Measurements from ENCODE around the gene GOLGA6C. TPM values are rescaled to one million over a fixed set of nuclear protein-coding genes. Genes with fewer than 3 reads are reported as not detected.
A peak's percentile ranks its signal among the peaks of the same experiment; 100 is the strongest.
"Not testable (repeated sequence)": the region's sequence is repeated elsewhere in the genome, so short reads cannot be mapped to it uniquely, and the experiment has no call there.

Gene GOLGA6C, protein sequence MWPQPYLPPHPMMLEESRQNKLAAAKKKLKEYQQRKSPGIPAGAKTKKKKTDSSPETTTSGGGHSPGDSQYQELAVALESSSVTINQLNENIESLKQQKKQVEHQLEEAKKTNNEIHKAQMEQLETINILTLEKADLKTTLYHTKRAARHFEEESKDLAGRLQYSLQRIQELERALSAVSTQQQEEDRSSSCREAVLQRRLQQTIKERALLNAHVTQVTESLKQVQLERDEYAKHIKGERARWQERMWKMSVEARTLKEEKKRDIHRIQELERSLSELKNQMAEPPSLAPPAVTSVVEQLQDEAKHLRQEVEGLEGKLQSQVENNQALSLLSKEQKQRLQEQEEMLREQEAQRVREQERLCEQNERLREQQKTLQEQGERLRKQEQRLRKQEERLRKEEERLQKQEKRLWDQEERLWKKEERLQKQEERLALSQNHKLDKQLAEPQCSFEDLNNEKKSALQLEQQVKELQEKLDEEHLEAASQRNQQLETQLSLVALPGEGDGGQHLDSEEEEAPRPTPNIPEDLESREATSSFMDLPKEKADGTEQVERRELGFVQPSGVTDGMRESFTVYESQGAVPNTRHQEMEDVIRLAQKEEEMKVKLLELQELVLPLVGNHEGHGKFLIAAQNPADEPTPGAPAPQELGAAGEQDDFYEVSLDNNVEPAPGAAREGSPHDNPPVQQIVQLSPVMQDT
- total RNA-seq: not detected

DNA sequence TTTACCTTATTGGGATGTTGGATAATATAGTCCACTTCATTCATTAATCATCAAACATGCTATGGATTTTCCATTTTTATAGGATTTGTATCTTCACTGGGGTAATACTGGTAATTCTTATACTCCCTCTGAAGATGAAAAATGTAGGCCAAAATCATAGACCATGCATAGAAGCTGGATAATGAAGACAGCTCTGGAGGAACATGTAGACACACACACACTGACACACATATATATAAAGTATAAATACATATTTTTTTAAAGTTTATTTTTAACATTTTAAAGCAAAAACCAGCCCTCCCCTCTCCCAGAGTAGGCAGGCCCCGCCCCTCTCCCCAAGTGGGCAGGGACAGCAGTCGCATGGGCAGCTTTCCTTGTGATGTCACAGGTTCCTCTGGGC lies at the start of gene GOLGA6C:
GOLGA6C (plus strand) TSS at position 301 of the 400 bp plus-strand sequence. CDS start 265 bp downstream, outside the sequence.
- H3K36me3 Mint-ChIP-seq; H3K9me3 Mint-ChIP-seq (ENCODE audit: low read depth); H3K4me3 Mint-ChIP-seq; H3K4me1 Mint-ChIP-seq; CTCF ChIA-PET; ATAC-seq; H3K27me3 Mint-ChIP-seq; DNase-seq; H3K27ac Mint-ChIP-seq: not testable (repeated sequence)

DNA sequence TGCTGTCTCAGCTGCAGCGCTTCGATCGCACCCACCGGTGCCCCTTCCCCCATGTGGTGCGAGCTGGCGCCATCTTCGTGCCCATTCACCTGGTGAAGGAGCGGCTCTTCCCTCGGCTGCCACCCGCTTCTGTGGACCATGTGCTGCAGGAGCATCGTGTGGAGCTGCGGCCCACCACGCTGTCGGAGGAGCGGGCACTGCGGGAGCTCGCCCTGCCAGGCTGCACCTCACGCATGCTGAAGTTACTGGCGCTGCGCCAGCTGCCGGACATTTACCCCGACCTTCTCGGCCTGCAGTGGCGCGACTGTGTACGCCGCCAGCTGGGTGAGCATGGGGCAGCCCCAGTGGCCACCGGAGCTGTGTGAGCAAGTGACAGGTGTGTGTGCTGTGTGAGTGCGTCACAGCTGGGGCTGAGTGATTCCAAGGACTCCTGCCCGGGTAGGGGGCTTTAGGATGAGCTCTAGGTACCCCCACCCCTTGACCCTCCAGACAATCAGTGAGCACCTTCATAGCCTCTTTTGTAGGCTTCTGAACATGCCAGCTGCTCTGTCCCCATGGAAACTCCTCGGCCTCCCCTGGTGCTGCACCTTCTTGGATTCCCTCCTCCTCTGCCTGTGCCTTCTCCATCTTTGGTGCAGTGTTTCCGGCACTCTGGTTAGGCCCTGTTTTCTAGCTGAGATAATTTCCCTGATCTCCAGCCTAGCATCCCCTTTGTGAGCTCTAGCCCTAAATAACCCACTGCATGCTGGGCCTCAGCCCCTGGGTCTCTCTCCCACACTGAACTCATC lies 49.4 kb upstream of the GOLGA6C start:
- Mint-ChIP-seq H3K36me3 (peaks cover 42% of the 10 kb centered on the region), H3K27ac (no peak overlapping the region), H3K27me3 (no peaks in the 10 kb centered on the region), H3K9me3 (ENCODE audit: low read depth) (no peaks in the 10 kb centered on the region), H3K4me3 (no peak overlapping the region), H3K4me1 (peaks cover 45% of the 10 kb centered on the region)
- ATAC-seq (no peak), DNase-seq (no peak)
- CTCF ChIA-PET: interaction anchor here (2.1 kb wide), 1 partner anchor 179 kb away, joined by 11 read pairs; no protein-coding TSS in a partner anchor

DNA sequence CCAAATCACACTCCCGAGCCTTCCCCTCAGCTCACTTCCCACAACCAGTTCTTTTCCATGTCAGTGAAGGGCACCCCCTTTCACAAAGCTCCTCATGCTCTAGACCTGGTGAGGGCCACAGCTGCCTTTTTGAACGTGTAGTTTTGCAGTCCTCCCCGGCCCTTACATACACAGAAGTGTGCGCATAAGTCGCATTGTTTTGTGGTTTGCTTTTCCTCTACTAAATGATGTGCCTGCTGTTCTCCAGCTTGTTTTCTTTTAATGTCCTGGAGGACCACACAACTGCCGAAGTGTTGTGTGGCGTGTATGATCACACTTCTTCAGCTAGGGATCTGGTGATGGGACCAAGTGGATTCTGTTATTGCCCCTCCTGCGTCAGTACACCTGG lies 48.9 kb upstream of the GOLGA6C start:
- Mint-ChIP-seq H3K36me3 (peaks cover 40% of the 10 kb centered on the region), H3K27me3 (no peaks in the 10 kb centered on the region), H3K4me3 (no peak overlapping the region), H3K4me1 (peaks cover 40% of the 10 kb centered on the region), H3K27ac (no peak overlapping the region), H3K9me3 (ENCODE audit: low read depth) (no peaks in the 10 kb centered on the region)
- DNase-seq (no peak), ATAC-seq (no peak)
- CTCF ChIA-PET: interaction anchor here (2.1 kb wide), 1 partner anchor 180 kb away, joined by 11 read pairs; no protein-coding TSS in a partner anchor

DNA sequence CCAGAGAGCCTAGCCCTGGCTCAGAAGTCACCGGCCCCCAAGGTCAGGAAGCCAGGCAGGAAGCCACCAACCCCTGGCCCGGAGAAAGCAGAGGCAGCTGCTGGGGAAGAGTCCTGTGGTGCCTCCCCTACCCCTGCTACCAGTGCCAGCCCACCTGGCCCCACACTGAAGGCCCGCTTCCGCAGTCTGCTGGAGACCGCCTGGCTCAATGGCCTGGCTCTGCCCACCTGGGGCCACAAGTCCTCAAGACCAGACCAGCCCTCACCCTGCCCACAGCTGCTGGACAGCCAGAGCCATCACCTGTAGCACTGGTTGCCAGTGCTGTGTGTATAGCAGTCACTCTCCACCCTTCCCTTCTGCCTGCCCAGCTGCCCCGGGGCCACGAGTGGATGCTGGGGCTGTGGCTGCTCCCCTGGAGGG lies 47.3 kb upstream of the GOLGA6C start:
- Mint-ChIP-seq H3K4me1 (peaks cover 30% of the 10 kb centered on the region), H3K27me3 (no peaks in the 10 kb centered on the region), H3K4me3 (no peak overlapping the region), H3K36me3 (peaks cover 37% of the 10 kb centered on the region), H3K9me3 (ENCODE audit: low read depth) (no peaks in the 10 kb centered on the region), H3K27ac (peak overlapping the region; percentile 63)
- DNase-seq: no peak
- CTCF ChIA-PET: no interaction called here
- ATAC-seq: no peak

DNA sequence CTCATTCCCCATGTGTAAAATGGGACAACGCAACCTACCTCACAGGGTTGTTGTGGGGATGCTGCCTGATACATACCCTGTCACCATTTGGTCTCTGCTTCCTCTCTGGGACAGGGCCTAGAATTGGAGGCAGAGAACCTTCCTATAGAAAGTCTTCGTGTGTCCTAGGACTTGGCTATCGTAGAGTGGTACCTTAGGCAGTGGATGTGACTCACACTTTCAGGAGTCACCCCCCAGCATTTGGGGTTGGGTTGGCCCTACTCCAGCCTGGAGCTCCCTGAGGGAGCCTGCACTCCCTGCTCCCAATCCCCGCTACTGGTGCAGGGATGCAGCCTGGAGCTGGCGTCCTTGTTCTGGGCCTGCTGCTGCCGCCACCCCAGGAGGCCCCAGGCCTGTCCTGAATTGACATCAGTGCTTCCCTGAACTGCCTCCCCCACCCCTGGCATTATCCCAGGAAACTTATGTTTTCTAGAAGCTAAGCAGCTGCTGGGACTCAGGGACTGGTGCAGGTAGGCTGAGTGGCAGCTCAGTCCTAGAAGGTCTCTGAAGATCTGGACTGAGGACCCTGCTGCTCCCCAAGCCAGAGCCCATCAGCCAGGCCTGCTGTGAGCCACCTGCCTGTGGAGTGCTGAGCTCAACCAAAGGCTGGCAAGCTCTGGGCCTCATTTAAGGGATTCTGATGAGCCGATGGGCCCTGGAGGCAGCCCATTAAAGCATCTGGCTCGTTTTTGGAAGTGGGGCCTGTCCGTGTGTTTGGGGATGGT lies 46.5 kb upstream of the GOLGA6C start:
- no peak overlapping the region for H3K27ac Mint-ChIP-seq

DNA sequence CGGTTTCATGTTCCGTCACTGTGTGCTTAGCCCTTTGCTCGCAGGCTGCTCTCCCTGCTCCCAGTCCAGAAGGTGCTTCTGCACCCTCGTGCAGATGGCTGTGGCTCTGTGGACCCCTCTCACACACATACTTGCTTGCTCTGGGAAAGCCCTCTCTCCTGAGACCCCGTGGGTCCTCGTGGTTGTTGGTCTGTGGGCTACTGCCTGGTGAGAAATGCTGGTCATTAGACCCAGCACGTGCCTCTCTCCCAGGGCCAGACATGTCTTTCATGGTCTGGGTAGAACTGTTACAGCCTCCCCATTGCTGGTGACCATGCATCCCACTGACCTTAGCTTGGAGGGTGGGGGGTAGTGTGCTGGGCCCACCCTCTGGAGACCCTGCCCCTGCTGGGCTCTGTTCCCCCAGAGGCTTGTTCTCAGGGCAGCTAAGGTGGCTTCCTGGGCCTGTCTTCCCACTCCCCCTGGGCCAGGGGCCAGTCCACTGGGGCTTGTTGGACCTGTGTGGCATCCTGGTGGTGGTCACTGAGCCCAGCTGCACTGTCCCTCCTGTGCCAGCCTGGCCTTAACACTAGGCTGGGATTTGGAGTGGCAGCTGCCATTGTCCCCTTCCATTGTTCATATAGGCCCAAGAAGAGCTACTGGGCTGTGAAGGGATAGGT lies 45.8 kb upstream of the GOLGA6C start:
- Mint-ChIP-seq H3K36me3 (peaks cover 32% of the 10 kb centered on the region), H3K27ac (no peak overlapping the region), H3K4me1 (peaks cover 30% of the 10 kb centered on the region), H3K4me3 (no peak overlapping the region), H3K9me3 (ENCODE audit: low read depth) (no peaks in the 10 kb centered on the region), H3K27me3 (no peaks in the 10 kb centered on the region)
- ATAC-seq (no peak), DNase-seq (no peak)
- CTCF ChIA-PET: interaction anchor here (0.8 to 1.3 kb wide), 4 partner anchors 11 to 189 kb away, joined by 3 to 5 read pairs (median 4); partner anchors contain the start of genes C15orf39 and PPCDC

More for the DNA sequence above, 46.5 kb upstream of the GOLGA6C start:
- no peak overlapping the region for H3K4me3 Mint-ChIP-seq
- H3K27me3 Mint-ChIP-seq: no peaks in the 10 kb centered on the region
- CTCF ChIA-PET: interaction anchor here (0.8 to 1.3 kb wide), 3 partner anchors 170 to 188 kb away, joined by 3 to 4 read pairs (median 3); partner anchors contain the start of gene PPCDC
- ATAC-seq (no peak), DNase-seq (no peak)
- H3K36me3 Mint-ChIP-seq: peaks cover 32% of the 10 kb centered on the region
- H3K4me1 Mint-ChIP-seq: peaks cover 30% of the 10 kb centered on the region
- H3K9me3 Mint-ChIP-seq (ENCODE audit: low read depth): no peaks in the 10 kb centered on the region

DNA sequence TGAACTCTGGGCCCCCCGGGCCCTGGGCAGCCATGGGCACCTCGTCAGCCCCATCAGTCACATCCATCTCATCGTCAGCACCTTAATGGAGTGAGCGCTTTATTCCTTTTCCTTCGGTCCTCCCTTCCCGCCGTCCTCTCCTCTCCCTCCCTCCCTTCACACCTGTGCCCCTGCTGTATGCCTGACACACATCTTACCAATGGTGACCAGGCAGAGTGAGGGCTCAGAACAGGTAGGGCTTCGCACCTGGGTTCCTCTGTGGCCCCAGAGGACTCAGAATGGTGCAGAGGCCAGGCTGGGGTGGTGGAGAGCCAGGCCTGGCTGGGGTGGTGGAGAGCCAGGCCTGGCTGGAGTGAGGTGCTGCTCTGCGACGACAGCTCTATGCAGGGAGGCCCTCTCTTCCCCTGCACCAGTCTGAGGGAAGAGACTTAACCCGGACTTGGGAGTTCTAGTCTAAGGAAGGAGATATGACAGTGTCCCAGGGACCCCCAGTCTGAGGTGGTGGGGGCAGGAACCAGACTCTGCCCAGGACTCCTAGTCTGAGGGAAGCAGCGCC lies 44.8 kb upstream of the GOLGA6C start:
- Mint-ChIP-seq H3K4me1 (peaks cover 26% of the 10 kb centered on the region), H3K9me3 (ENCODE audit: low read depth) (no peaks in the 10 kb centered on the region), H3K27ac (peak overlapping the region; percentile 36), H3K4me3 (no peak overlapping the region), H3K36me3 (peaks cover 28% of the 10 kb centered on the region), H3K27me3 (no peaks in the 10 kb centered on the region)
- CTCF ChIA-PET: interaction anchor here (1.1 to 2.9 kb wide), 3 partner anchors 12 to 171 kb away, joined by 3 to 12 read pairs (median 5); partner anchors contain the start of gene C15orf39
- ATAC-seq (no peak), DNase-seq (no peak)

DNA sequence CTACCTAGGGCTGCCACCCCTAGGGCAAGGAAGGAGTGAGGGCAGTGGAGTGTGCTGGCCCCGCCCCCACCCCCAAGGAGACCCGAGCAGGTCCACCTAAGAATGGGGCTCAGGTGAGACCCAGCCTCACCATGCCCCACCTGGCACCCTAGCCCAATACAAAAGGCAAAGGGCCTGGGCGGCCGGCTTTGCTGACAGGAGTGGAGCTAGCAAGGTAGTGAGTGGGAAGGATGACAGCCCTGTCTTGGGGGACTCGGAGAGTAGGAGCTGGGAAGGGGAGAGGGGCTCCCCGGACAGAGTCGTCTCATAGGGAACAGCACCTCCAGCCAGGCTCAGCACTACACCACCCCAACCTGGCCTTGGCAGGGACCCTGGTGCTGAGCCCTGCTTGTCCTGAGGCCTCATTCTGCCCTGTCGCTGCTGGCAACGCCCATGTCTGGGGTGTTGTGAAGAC lies 44.3 kb upstream of the GOLGA6C start:
- CTCF ChIA-PET: interaction anchor here (1.7 to 2.9 kb wide), 2 partner anchors 171 to 184 kb away, joined by 6 to 12 read pairs; no protein-coding TSS in a partner anchor

DNA sequence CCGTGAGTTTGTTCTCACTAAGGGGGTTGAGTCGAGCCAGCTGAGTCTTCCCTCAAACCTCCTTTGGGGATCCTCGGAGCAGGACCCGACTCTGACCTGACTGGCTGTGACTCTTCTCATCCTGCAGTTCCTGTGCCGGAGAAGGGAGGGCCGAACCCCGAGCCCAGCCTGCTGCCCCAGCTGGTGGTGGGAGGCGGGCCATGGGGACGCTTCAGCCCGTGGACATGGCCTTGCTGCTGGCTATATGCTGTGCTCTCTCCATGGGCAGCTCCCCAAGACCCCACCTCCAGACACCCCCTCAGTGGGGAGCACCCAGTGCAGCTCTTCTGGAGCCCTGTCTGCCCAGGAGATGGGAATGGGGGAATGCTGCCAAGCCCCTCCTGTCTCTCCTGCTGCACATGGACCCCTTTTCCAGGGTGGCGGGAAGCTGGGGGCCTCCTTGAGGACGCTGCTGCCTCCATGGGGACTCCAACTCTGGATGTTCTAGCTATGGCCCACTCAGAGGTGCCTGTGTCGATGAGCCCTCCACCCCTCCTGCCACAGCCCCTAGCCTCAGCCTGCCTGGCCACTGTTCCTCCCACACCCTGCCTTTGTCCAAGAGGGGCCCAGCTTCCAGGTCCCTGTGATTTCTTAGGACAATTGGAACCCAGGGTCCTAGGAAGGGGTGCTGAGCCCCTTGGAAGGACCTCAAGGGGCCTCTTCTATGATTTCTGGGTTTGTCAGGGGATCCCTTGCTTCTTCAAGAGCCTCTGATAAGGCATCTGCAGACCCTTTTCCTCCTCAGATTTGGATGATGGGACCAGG lies 43.6 kb upstream of the GOLGA6C start:
- Mint-ChIP-seq H3K4me1 (peaks cover 17% of the 10 kb centered on the region), H3K4me3 (no peak overlapping the region), H3K36me3 (peaks cover 19% of the 10 kb centered on the region), H3K9me3 (ENCODE audit: low read depth) (no peaks in the 10 kb centered on the region), H3K27ac (no peak overlapping the region), H3K27me3 (no peaks in the 10 kb centered on the region)
- CTCF ChIA-PET: interaction anchor here (1.7 to 2.9 kb wide), 3 partner anchors 10 to 185 kb away, joined by 6 to 12 read pairs (median 7); no protein-coding TSS in a partner anchor
- ATAC-seq (no peak), DNase-seq (no peak)

More for the DNA sequence above, 44.3 kb upstream of the GOLGA6C start:
- H3K27ac Mint-ChIP-seq: no peak overlapping the region
- no peaks in the 10 kb centered on the region for H3K9me3 Mint-ChIP-seq (ENCODE audit: low read depth)
- peaks cover 26% of the 10 kb centered on the region for H3K36me3 Mint-ChIP-seq
- ATAC-seq (no peak), DNase-seq (no peak)
- H3K27me3 Mint-ChIP-seq: no peaks in the 10 kb centered on the region
- no peak overlapping the region for H3K4me3 Mint-ChIP-seq
- peaks cover 24% of the 10 kb centered on the region for H3K4me1 Mint-ChIP-seq

DNA sequence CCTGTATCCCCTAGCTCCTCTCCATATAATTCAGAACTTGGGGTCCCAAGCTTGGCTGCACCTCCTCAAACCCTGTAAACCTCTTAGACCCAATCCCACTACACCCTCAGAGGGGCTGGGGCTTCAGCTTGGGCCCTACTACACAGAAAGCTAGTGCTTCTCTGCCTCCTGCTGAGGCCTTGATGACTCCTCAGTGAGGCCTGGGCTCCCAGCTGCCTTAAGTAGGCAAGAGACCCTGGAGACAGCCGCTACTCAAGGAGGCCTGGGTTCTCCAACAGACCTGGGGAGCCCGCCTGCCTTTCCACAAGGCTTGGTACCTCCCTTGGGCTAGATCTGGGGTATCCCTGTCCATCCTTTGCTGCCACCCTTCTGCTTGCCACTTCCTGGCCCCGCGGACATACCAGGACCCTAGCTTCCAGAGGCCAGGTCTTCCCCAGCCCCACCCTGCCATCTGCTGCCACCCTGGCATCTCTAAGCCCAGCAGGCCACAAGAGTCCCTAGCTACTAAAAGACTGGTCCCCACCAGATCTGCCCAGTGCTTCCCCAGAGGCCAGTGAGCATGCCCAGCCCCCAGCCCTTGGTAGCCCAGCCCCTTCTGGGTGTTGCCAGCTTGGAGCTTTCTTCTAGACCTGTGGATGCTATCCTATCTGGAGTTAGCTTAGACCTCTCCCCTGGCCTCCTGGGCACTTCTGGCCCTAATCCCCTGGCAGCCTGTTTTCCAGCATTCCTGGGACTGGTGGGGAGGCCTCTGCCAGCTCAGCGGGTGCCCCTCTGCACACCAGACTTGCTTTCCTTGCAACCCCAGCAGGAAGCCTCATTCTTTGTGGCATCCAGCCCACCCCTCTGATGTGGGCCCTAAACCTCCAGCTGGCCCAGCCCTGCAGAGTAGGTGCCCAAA lies 42.8 kb upstream of the GOLGA6C start:
- DNase-seq: no peak
- Mint-ChIP-seq H3K27me3 (no peaks in the 10 kb centered on the region), H3K27ac (no peak overlapping the region), H3K36me3 (peaks cover 12% of the 10 kb centered on the region), H3K4me1 (peaks cover 10% of the 10 kb centered on the region), H3K4me3 (no peak overlapping the region), H3K9me3 (ENCODE audit: low read depth) (no peaks in the 10 kb centered on the region)
- ATAC-seq: no peak
- CTCF ChIA-PET: interaction anchor here (0.8 to 2.9 kb wide), 5 partner anchors 11 to 190 kb away, joined by 3 to 12 read pairs (median 6); no protein-coding TSS in a partner anchor

Data from activated CD8-positive, alpha-beta memory T cell treated with anti-CD3 and anti-CD28 coated beads, Interleukin-2, amount 10 ng/mL, durations not matched to agents 7 days and 5 days (primary cell).